Activated CD4-positive, alpha-beta T cell treated with anti-CD3 and anti-CD28 coated beads, Interleukin-2, amount 10 ng/mL, durations not matched to agents 7 days and 5 days (primary cell): Measurements from ENCODE around the gene RGMA. TPM values are rescaled to one million over a fixed set of nuclear protein-coding genes. Genes with fewer than 3 reads are reported as not detected.

Experiments used
- CTCF ChIA-PET: fragments of 350-600 bp; sonication (Branson Sonifier 250); formaldehyde crosslinking; loops from one replicate; lab custom pipeline; 2021; ENCODE audit warnings: antibody characterized with exemption; lab: Charles Lee
- POLR2A ChIA-PET: fragments of 350-600 bp; sonication (Branson Sonifier 250); formaldehyde crosslinking; loops from one replicate; lab custom pipeline; 2021; ENCODE audit warnings: antibody characterized with exemption; lab: Charles Lee
- DNase-seq: peaks from one replicate; pipeline ENCODE4 v3.0.0-alpha.2; 2020
- H3K27ac Mint-ChIP-seq: one replicate; pipeline ENCODE4 v1.8.0; 2021; ENCODE audit warnings: mild to moderate bottlenecking, moderate library complexity, mixed read lengths
- H3K27me3 Mint-ChIP-seq: one replicate; pipeline ENCODE4 v1.8.0; 2021; ENCODE audit warnings: mixed read lengths
- H3K36me3 Mint-ChIP-seq: one replicate; pipeline ENCODE4 v1.8.0; 2021; ENCODE audit warnings: low read depth, mixed read lengths
- H3K4me1 Mint-ChIP-seq: one replicate; pipeline ENCODE4 v1.8.0; 2021; ENCODE audit warnings: mixed read lengths
- H3K4me3 Mint-ChIP-seq: one replicate; pipeline ENCODE4 v1.8.0; 2021; ENCODE audit warnings: mild to moderate bottlenecking, moderate library complexity, mixed read lengths
- H3K9me3 Mint-ChIP-seq: one replicate; pipeline ENCODE4 v1.8.0; 2021; ENCODE audit warnings: mixed read lengths
- total RNA-seq, 2 experiments: library from RNA; stranded (reverse); gene quantifications; one replicate each; pipeline ENCODE4 v1.2.3, GENCODE V29; 2021

The RGMA gene
- total RNA-seq, 2 experiments from 2014 or later: 0.15 to 0.25 TPM

DNA sequence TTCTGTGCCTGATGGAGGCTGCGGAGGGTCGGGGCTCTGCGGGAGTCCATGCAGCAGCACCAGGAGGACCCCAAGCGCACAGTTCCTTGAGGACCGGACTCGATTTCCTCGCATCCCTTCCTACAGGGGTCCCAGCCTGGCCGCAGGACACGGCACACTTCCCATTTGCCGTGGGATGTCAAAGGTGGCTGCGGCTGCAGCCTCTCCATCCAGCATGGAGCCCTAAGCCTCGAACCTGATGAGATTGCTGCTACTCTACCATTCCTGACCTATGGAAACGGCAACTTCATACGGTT lies 40.6 kb downstream of the RGMA start:
- no peak for DNase-seq
- Mint-ChIP-seq H3K36me3 (no peaks in the 10 kb centered on the region), H3K9me3 (peaks cover 7% of the 10 kb centered on the region), H3K27me3 (no peaks in the 10 kb centered on the region), H3K4me3 (no peak overlapping the region), H3K27ac (no peak overlapping the region), H3K4me1 (peaks cover 22% of the 10 kb centered on the region)
- ChIA-PET CTCF (interaction anchor here (1.6 kb wide), 1 partner anchor 11 kb away, joined by 6 read pairs; no protein-coding TSS in a partner anchor), POLR2A (no interaction called here)

GRCh38 chr15:93047621-93048425 lies 41.2 kb downstream of the RGMA start:
- peak overlapping the region; percentile 65 for H3K27ac Mint-ChIP-seq
- H3K9me3 Mint-ChIP-seq: peaks cover 7% of the 10 kb centered on the region
- H3K27me3 Mint-ChIP-seq: no peaks in the 10 kb centered on the region
- peak; percentile 48 for DNase-seq
- CTCF ChIA-PET: interaction anchor here (0.9 to 1.8 kb wide), 3 partner anchors 10 to 251 kb away, joined by 3 to 6 read pairs (median 5); no protein-coding TSS in a partner anchor
- H3K4me3 Mint-ChIP-seq: no peak overlapping the region
- H3K4me1 Mint-ChIP-seq: peaks cover 22% of the 10 kb centered on the region
- POLR2A ChIA-PET: no interaction called here
- no peaks in the 10 kb centered on the region for H3K36me3 Mint-ChIP-seq

DNA sequence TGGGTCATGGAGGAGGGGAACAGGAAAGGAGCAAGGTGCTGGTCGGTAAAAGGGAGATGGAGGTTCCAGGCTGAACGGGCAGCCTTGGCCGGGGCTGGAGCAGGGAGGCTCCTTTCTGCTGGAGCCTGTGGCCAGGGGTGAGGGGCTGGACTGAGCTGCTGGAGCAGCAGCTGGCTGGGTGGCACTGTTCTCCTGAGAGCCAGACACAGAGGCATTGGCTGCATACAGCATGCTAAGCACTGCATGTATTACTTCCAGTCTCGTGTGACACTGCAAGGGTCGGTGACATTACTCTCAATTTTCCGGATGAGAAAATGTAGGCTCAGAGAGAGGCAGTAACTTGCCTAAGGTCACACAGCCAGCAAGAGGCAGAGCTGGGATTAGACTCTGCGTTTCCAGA lies 42.3 kb downstream of the RGMA start:
- no peak for DNase-seq
- ChIA-PET CTCF (interaction anchor here (0.9 to 1.8 kb wide), 2 partner anchors 11 to 250 kb away, joined by 3 to 5 read pairs; no protein-coding TSS in a partner anchor), POLR2A (no interaction called here)
- peak overlapping the region; percentile 58 for H3K27ac Mint-ChIP-seq
- peaks cover 22% of the 10 kb centered on the region for H3K4me1 Mint-ChIP-seq
- H3K9me3 Mint-ChIP-seq: peaks cover 7% of the 10 kb centered on the region
- H3K4me3 Mint-ChIP-seq: no peak overlapping the region
- H3K27me3 Mint-ChIP-seq: no peaks in the 10 kb centered on the region
- no peaks in the 10 kb centered on the region for H3K36me3 Mint-ChIP-seq

GRCh38 chr15:93046120-93046519 lies 42.9 kb downstream of the RGMA start:
- Mint-ChIP-seq H3K4me1 (peaks cover 22% of the 10 kb centered on the region), H3K27ac (peak overlapping the region; percentile 6), H3K27me3 (no peaks in the 10 kb centered on the region), H3K36me3 (no peaks in the 10 kb centered on the region), H3K9me3 (peaks cover 7% of the 10 kb centered on the region), H3K4me3 (no peak overlapping the region)
- DNase-seq: no peak
- POLR2A ChIA-PET: no interaction called here
- CTCF ChIA-PET: interaction anchor here (0.6 to 1.6 kb wide), 2 partner anchors 9 to 10 kb away, joined by 3 to 5 read pairs; no protein-coding TSS in a partner anchor

GRCh38 chr15:93045191-93045785 lies 43.7 kb downstream of the RGMA start:
- ChIA-PET CTCF (interaction anchor here (1.6 kb wide), 1 partner anchor 9 kb away, joined by 5 read pairs; no protein-coding TSS in a partner anchor), POLR2A (no interaction called here)
- Mint-ChIP-seq H3K4me1 (peaks cover 22% of the 10 kb centered on the region), H3K27ac (no peak overlapping the region), H3K36me3 (no peaks in the 10 kb centered on the region), H3K27me3 (no peaks in the 10 kb centered on the region), H3K4me3 (no peak overlapping the region), H3K9me3 (peaks cover 7% of the 10 kb centered on the region)
- DNase-seq: no peak

DNA sequence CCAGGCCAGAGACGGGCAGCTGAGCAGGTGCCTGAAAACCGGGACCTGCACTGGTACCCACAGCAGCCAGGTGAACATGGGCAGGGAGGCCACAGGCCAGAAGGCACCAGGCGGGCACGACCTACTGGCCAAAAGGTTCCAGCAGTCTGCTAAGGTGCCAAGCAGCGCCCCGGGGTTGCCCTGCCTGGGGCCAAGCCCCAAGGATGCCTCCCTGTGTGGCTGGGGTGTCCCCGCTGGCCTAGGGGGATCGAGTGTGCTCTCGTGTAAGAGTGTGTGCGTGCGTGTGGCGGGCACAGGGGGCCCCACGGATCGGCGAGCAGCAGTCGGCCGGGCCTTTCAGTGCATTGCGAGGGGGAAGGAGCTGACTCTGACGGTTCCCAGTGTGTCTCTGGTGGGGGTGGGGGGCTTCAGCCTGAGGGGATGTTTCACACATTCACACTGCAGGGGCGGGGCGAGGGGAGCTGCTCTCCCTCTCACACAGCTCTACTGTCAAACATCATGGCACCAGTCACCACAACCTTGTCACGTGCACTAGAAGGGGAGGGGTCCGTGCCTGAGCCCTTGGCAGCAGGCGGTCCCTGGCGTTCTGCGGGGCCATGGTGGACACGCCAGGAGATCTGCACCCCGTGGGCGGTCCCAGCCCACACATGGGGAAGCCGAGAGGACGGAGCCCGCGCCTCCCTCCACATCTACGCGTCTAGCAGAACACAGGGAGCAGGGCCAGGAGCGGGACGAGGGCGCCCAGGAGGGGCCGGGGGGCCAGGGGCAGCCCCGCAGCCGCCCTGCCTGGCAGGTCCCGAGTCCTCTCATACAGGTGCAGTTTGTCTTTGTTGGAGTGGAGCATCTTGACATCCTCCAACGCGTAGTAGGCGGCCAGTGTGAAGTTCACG lies 44.5 kb downstream of the RGMA start:
- Mint-ChIP-seq H3K4me3 (no peak overlapping the region), H3K9me3 (peaks cover 7% of the 10 kb centered on the region), H3K27ac (no peak overlapping the region), H3K27me3 (no peaks in the 10 kb centered on the region), H3K36me3 (no peaks in the 10 kb centered on the region), H3K4me1 (peaks cover 22% of the 10 kb centered on the region)
- ChIA-PET POLR2A (interaction anchor here (0.6 kb wide), 1 partner anchor 304 kb away, joined by 3 read pairs; no protein-coding TSS in a partner anchor), CTCF (interaction anchor here (1.6 kb wide), 1 partner anchor 9 kb away, joined by 5 read pairs; no protein-coding TSS in a partner anchor)
- no peak for DNase-seq

GRCh38 chr15:93043621-93044300 lies 45.2 kb downstream of the RGMA start:
- no peaks in the 10 kb centered on the region for H3K27me3 Mint-ChIP-seq
- ChIA-PET CTCF (no interaction called here), POLR2A (interaction anchor here (0.6 kb wide), 1 partner anchor 304 kb away, joined by 3 read pairs; no protein-coding TSS in a partner anchor)
- H3K9me3 Mint-ChIP-seq: peaks cover 7% of the 10 kb centered on the region
- no peaks in the 10 kb centered on the region for H3K36me3 Mint-ChIP-seq
- peaks cover 15% of the 10 kb centered on the region for H3K4me1 Mint-ChIP-seq
- H3K27ac Mint-ChIP-seq: no peak overlapping the region
- H3K4me3 Mint-ChIP-seq: no peak overlapping the region
- no peak for DNase-seq

GRCh38 chr15:93042691-93043378 lies 46.2 kb downstream of the RGMA start:
- no peak for DNase-seq
- no peaks in the 10 kb centered on the region for H3K36me3 Mint-ChIP-seq
- H3K4me1 Mint-ChIP-seq: peaks cover 9% of the 10 kb centered on the region
- ChIA-PET CTCF (no interaction called here), POLR2A (no interaction called here)
- no peaks in the 10 kb centered on the region for H3K27me3 Mint-ChIP-seq
- no peak overlapping the region for H3K4me3 Mint-ChIP-seq
- H3K9me3 Mint-ChIP-seq: peaks cover 7% of the 10 kb centered on the region
- no peak overlapping the region for H3K27ac Mint-ChIP-seq

GRCh38 chr15:93042211-93042610 lies 46.8 kb downstream of the RGMA start:
- no peak for DNase-seq
- Mint-ChIP-seq H3K27ac (no peak overlapping the region), H3K9me3 (peaks cover 7% of the 10 kb centered on the region), H3K27me3 (no peaks in the 10 kb centered on the region), H3K4me3 (no peak overlapping the region), H3K4me1 (peaks cover 4% of the 10 kb centered on the region), H3K36me3 (no peaks in the 10 kb centered on the region)
- ChIA-PET CTCF (no interaction called here), POLR2A (no interaction called here)

GRCh38 chr15:93041159-93041547 lies 47.9 kb downstream of the RGMA start:
- Mint-ChIP-seq H3K36me3 (no peaks in the 10 kb centered on the region), H3K4me3 (no peak overlapping the region), H3K27ac (no peak overlapping the region), H3K9me3 (peaks cover 3% of the 10 kb centered on the region), H3K4me1 (peaks cover under 1% of the 10 kb centered on the region), H3K27me3 (no peaks in the 10 kb centered on the region)
- CTCF ChIA-PET: interaction anchor here (0.7 kb wide), 3 partner anchors 36 to 478 kb away, joined by 4 to 6 read pairs (median 5); no protein-coding TSS in a partner anchor
- POLR2A ChIA-PET: no interaction called here
- no peak for DNase-seq

- ChIA-PET CTCF (interaction anchor here (0.6 to 1.6 kb wide), 5 partner anchors 10 to 478 kb away, joined by 3 to 6 read pairs (median 5); no protein-coding TSS in a partner anchor), POLR2A (no interaction called here)
- peaks cover 3% of the 10 kb centered on the region for H3K4me1 Mint-ChIP-seq
- H3K36me3 Mint-ChIP-seq: no peaks in the 10 kb centered on the region
- no peaks in the 10 kb centered on the region for H3K27me3 Mint-ChIP-seq
- no peak overlapping the region for H3K27ac Mint-ChIP-seq
- no peak overlapping the region for H3K4me3 Mint-ChIP-seq
- DNase-seq: no peak
- H3K9me3 Mint-ChIP-seq: no peaks in the 10 kb centered on the region
Observed at GRCh38 chr15:93040288-93041158, 48.5 kb downstream of the RGMA start.
